GM12878 (cell line): ENCODE data around the gene TMEM181.

Experiments used
- CBFB ChIP-seq: IDR thresholded peaks from 2 replicates; pipeline ENCODE4 v1.6.1; 2016; ENCODE audit warnings: antibody characterized with exemption, low read depth
- CEBPB ChIP-seq, 2 experiments: fragments of 150-350 bp in 1 of 2; IDR thresholded peaks; 2 replicates each; pipeline ENCODE4 v1.6.1; 2012 to 2014; ENCODE audit warnings: low read depth in 2 of 2, low read length in 2 of 2, borderline replicate concordance in 1 of 2, inconsistent platforms in 1 of 2
- HDAC2 ChIP-seq: fragments of 200-600 bp; sonication (generic); IDR thresholded peaks from 2 replicates; pipeline ENCODE4 v1.6.1; 2017
- MXI1 ChIP-seq: fragments of 150-350 bp; IDR thresholded peaks from 2 replicates; pipeline ENCODE4 v1.6.1; 2011; ENCODE audit warnings: low read depth, mild to moderate bottlenecking, inconsistent platforms, low read length, improper control_type of control experiment
- MYC ChIP-seq: IDR thresholded peaks from 2 replicates; pipeline ENCODE4 v1.6.1; 2011; ENCODE audit warnings: mild to moderate bottlenecking, low read length, moderate library complexity, inconsistent platforms; ENCODE audit not compliant: insufficient read depth, insufficient replicate concordance, insufficient read length, severe bottlenecking
- POLR2A ChIP-seq: IDR thresholded peaks from 2 replicates; pipeline ENCODE4 v1.6.1; 2011; ENCODE audit warnings: low read depth, mild to moderate bottlenecking, low read length
- POLR2AphosphoS5 ChIP-seq: IDR thresholded peaks from 2 replicates; pipeline ENCODE4 v1.6.1; 2011; ENCODE audit warnings: mild to moderate bottlenecking, low read length, inconsistent platforms
- RAD21 ChIP-seq: IDR thresholded peaks from 2 replicates; pipeline ENCODE4 v1.6.1; 2011; ENCODE audit warnings: mild to moderate bottlenecking, low read depth, low read length, moderate library complexity; ENCODE audit not compliant: insufficient read depth
- RFX5 ChIP-seq: IDR thresholded peaks from 2 replicates; pipeline ENCODE4 v1.6.1; 2011; ENCODE audit warnings: low read depth, low read length, improper control_type of control experiment
- TF ChIP-seq, protein P1 (sequence below): fragments of 150-350 bp; IDR thresholded peaks from 2 replicates; pipeline ENCODE4 v1.6.1; 2016; ENCODE audit warnings: low read depth, low read length
- TF ChIP-seq, protein P2 (sequence below): IDR thresholded peaks from 2 replicates; pipeline ENCODE4 v1.6.1; 2011; ENCODE audit warnings: mild to moderate bottlenecking, low read depth, low read length, moderate library complexity; ENCODE audit not compliant: insufficient replicate concordance
- TF ChIP-seq, protein P3 (sequence below), 3 experiments: IDR thresholded peaks in 2 of 3; conservative IDR thresholded peaks in 1 of 3; 2 replicates each; pipeline ENCODE4 v1.5.1; 2011; ENCODE audit warnings: low read depth in 3 of 3, low read length in 3 of 3, mild to moderate bottlenecking in 3 of 3, control low read depth in 2 of 3, moderate library complexity in 2 of 3, inconsistent platforms in 1 of 3, mixed read lengths in 1 of 3; ENCODE audit not compliant: control insufficient read depth in 2 of 3, insufficient read depth in 1 of 3; ENCODE audit errors: extremely low read depth in 1 of 3
- TF ChIP-seq, protein P4 (sequence below): IDR thresholded peaks from 2 replicates; pipeline ENCODE4 v1.6.1; 2012; ENCODE audit warnings: low read length, inconsistent platforms

DNA sequence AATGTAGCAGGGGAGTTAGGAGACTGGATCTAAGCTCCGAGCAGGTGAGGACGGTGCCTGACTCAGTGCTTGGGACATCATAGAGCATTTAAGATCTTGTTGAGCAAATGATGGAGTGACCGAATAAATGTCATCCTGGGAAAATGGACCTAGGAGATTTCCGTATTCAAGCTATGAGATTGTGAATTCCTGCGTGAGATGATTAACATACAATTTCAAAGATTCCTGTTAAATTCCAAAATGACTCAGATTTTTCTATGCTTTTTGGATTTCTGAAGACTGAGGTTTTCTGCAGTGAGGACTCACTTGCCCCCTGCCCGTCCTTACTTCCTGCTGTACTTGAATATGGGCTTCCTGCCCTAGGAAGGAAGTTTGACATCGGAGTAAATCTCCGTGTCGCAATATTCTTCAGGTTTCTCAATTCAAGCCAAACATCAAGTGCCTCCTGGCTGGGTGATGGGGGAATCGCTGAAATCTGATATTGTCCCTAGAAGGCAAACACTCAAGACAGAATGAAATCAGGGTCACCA lies 95.1 kb downstream of the TMEM181 start:
- TF ChIP-seq RFX5 (no peak), POLR2A (no peak), MYC (no peak), RAD21 (no peak), POLR2AphosphoS5 (no peak), CBFB (no peak), CEBPB (IDR thresholded peaks at IDR 0.05; ENCODE audit: borderline replicate concordance in 1 of 2, low read depth in 2 of 2, low read length in 2 of 2) (no peak), MXI1 (no peak), HDAC2 (no peak)
- TF ChIP-seq, protein P1, sequence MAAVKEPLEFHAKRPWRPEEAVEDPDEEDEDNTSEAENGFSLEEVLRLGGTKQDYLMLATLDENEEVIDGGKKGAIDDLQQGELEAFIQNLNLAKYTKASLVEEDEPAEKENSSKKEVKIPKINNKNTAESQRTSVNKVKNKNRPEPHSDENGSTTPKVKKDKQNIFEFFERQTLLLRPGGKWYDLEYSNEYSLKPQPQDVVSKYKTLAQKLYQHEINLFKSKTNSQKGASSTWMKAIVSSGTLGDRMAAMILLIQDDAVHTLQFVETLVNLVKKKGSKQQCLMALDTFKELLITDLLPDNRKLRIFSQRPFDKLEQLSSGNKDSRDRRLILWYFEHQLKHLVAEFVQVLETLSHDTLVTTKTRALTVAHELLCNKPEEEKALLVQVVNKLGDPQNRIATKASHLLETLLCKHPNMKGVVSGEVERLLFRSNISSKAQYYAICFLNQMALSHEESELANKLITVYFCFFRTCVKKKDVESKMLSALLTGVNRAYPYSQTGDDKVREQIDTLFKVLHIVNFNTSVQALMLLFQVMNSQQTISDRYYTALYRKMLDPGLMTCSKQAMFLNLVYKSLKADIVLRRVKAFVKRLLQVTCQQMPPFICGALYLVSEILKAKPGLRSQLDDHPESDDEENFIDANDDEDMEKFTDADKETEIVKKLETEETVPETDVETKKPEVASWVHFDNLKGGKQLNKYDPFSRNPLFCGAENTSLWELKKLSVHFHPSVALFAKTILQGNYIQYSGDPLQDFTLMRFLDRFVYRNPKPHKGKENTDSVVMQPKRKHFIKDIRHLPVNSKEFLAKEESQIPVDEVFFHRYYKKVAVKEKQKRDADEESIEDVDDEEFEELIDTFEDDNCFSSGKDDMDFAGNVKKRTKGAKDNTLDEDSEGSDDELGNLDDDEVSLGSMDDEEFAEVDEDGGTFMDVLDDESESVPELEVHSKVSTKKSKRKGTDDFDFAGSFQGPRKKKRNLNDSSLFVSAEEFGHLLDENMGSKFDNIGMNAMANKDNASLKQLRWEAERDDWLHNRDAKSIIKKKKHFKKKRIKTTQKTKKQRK, result no peak
- TF ChIP-seq, protein P2, sequence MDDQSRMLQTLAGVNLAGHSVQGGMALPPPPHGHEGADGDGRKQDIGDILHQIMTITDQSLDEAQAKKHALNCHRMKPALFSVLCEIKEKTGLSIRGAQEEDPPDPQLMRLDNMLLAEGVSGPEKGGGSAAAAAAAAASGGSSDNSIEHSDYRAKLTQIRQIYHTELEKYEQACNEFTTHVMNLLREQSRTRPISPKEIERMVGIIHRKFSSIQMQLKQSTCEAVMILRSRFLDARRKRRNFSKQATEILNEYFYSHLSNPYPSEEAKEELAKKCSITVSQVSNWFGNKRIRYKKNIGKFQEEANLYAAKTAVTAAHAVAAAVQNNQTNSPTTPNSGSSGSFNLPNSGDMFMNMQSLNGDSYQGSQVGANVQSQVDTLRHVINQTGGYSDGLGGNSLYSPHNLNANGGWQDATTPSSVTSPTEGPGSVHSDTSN, result no peak
- TF ChIP-seq, protein P3, sequence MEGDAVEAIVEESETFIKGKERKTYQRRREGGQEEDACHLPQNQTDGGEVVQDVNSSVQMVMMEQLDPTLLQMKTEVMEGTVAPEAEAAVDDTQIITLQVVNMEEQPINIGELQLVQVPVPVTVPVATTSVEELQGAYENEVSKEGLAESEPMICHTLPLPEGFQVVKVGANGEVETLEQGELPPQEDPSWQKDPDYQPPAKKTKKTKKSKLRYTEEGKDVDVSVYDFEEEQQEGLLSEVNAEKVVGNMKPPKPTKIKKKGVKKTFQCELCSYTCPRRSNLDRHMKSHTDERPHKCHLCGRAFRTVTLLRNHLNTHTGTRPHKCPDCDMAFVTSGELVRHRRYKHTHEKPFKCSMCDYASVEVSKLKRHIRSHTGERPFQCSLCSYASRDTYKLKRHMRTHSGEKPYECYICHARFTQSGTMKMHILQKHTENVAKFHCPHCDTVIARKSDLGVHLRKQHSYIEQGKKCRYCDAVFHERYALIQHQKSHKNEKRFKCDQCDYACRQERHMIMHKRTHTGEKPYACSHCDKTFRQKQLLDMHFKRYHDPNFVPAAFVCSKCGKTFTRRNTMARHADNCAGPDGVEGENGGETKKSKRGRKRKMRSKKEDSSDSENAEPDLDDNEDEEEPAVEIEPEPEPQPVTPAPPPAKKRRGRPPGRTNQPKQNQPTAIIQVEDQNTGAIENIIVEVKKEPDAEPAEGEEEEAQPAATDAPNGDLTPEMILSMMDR (IDR thresholded peaks at IDR 0.05 in 2 of 3, conservative IDR thresholded peaks at IDR 0.05 in 1 of 3; ENCODE audit: control insufficient read depth in 2 of 3, extremely low read depth in 1 of 3, insufficient read depth in 1 of 3, low read depth in 3 of 3, low read length in 3 of 3), result no peak
- TF ChIP-seq, protein P4, sequence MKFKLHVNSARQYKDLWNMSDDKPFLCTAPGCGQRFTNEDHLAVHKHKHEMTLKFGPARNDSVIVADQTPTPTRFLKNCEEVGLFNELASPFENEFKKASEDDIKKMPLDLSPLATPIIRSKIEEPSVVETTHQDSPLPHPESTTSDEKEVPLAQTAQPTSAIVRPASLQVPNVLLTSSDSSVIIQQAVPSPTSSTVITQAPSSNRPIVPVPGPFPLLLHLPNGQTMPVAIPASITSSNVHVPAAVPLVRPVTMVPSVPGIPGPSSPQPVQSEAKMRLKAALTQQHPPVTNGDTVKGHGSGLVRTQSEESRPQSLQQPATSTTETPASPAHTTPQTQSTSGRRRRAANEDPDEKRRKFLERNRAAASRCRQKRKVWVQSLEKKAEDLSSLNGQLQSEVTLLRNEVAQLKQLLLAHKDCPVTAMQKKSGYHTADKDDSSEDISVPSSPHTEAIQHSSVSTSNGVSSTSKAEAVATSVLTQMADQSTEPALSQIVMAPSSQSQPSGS, result no peak
